Caco-2 (cell line): ENCODE data around the gene PSMD13. TPM values are rescaled to one million over a fixed set of nuclear protein-coding genes. Genes with fewer than 3 reads are reported as not detected.

Experiments
- BruUV-seq: library from RNA; stranded (reverse); fragments of 400-500 nt; replicated peaks from 2 replicates; lab custom pipeline; 2021; lab: Mats Ljungman, UMichigan
- CTCF ChIA-PET: fragments of 300-600 bp; sonication (Branson Sonifier 250); formaldehyde crosslinking; loops from one replicate; lab custom pipeline; 2022; ENCODE audit warnings: antibody characterized with exemption; lab: Charles Lee
- POLR2A ChIA-PET: fragments of 300-600 bp; sonication (Branson Sonifier 250); formaldehyde crosslinking; loops from one replicate; lab custom pipeline; 2022; ENCODE audit warnings: antibody characterized with exemption; lab: Charles Lee
- DNase-seq, 2 experiments: peaks; one replicate each; pipeline versions ENCODE4 v3.0.0 to v3.0.0-alpha.2; 2020 to 2022
- H3K27me3 ChIP-seq: replicated peaks from 2 replicates; pipeline ENCODE4 v1.6.0; 2011; ENCODE audit warnings: low read length; ENCODE audit not compliant: control insufficient read depth, insufficient read depth
- H3K36me3 ChIP-seq: 2 replicates; pipeline ENCODE4 v1.5.1; 2011; ENCODE audit warnings: low read length; ENCODE audit not compliant: control insufficient read depth, insufficient read depth
- H3K4me1 ChIP-seq: fragments of 250-450 bp; sonication (Bioruptor Pico); 2 replicates; pipeline ENCODE4 v1.5.1; 2020; ENCODE audit warnings: mild to moderate bottlenecking
- H3K4me3 ChIP-seq: 2 replicates; pipeline ENCODE4 v1.5.1; 2011; ENCODE audit warnings: low read depth, mild to moderate bottlenecking, control low read depth, low read length
- H3K9me3 ChIP-seq: fragments of 250-450 bp; sonication (Bioruptor Pico); 2 replicates; pipeline ENCODE4 v1.5.1; 2020; ENCODE audit warnings: mild to moderate bottlenecking, moderate library complexity
- H3K27ac Mint-ChIP-seq: one replicate; pipeline ENCODE4 v1.8.0; 2022; ENCODE audit warnings: mixed read lengths; ENCODE audit not compliant: unreplicated experiment
- H3K27me3 Mint-ChIP-seq: one replicate; pipeline ENCODE4 v1.8.0; 2022; ENCODE audit warnings: mixed read lengths; ENCODE audit not compliant: insufficient read depth, unreplicated experiment
- H3K36me3 Mint-ChIP-seq: one replicate; pipeline ENCODE4 v1.8.0; 2022; ENCODE audit warnings: mild to moderate bottlenecking, mixed read lengths; ENCODE audit not compliant: insufficient read depth, unreplicated experiment
- H3K4me1 Mint-ChIP-seq: one replicate; pipeline ENCODE4 v1.8.0; 2022; ENCODE audit warnings: low read depth, mixed read lengths; ENCODE audit not compliant: unreplicated experiment
- H3K4me3 Mint-ChIP-seq: one replicate; pipeline ENCODE4 v1.8.0; 2022; ENCODE audit warnings: mild to moderate bottlenecking, moderate library complexity, mixed read lengths; ENCODE audit not compliant: unreplicated experiment
- H3K9me3 Mint-ChIP-seq: one replicate; pipeline ENCODE4 v1.8.0; 2022; ENCODE audit warnings: mixed read lengths; ENCODE audit not compliant: unreplicated experiment
- intact Hi-C: fragments of 100-400 bp; cut with micrococcal nuclease; formaldehyde crosslinking; loops from one replicate; pipeline ENCODE4 v1.10.0; 2022; ENCODE audit not compliant: unreplicated experiment
- total RNA-seq: library from RNA; stranded (reverse); gene quantifications from 2 replicates; pipeline ENCODE4 v1.2.3, GENCODE V29; 2022
- TF ChIP-seq, protein P1 (sequence below), 2 experiments: fragments of 200-600 bp in 1 of 2; IDR thresholded peaks; 1 replicate in 1 of 2; 2 replicates in 1 of 2; pipeline versions ENCODE4 v1.5.1 to v1.8.0; 2011 to 2022; ENCODE audit warnings: antibody characterized with exemption in 1 of 2, control low read depth in 1 of 2, inconsistent platforms in 1 of 2, low read depth in 1 of 2, low read length in 1 of 2, mild to moderate bottlenecking in 1 of 2, moderate library complexity in 1 of 2; ENCODE audit not compliant: insufficient read depth in 1 of 2, severe bottlenecking in 1 of 2, unreplicated experiment in 1 of 2

The PSMD13 gene
- total RNA-seq, 1 experiment from 2014 or later, result 172 TPM

DNA sequence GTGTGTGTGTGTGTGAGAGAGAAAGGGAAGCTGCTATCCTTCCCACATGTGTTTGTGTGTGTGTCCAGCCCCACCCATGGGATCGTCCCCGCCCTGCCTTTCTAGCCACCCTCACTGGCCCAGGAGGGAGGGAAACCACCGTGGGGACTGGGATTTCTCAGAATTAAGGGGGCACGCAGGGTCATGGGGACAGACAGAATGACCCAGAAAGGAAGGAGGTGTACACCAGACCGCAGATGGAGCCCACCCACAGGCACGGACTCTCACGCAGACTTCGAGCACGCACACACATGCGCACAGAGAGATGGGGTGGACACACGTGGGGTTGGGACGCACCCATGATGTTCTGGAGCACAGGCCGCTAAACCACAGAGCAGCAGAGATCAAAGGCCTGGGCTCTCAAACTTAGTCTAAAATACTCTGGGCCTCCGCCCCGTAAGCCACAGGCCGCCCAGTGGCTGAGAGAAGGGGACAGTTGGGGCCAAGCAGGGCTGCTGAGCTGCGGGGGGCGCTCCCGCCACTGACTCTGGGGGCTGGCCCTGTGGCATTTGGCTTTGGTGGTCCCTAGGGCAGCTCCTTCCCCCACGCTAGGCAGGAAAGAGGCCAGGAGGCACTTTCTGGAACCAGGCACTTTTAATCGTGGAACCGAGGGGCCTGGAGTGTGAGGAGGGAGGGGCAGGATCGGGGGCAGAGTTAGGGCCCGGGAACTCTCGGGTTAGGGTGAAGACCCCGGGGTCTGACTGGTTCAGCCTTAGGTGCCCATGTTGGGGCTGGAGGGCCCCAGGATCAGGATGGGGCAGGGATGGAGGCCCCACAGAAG lies 61.0 kb downstream of the PSMD13 start:
- ChIA-PET POLR2A (no interaction called here), CTCF (no interaction called here)

GRCh38 chr11:298406-299065 lies 61.8 kb downstream of the PSMD13 start:
- H3K36me3 ChIP-seq, result no peaks in the 10 kb centered on the region
- CTCF ChIA-PET, result no interaction called here
- POLR2A ChIA-PET, result no interaction called here
- H3K4me3 ChIP-seq, result no peak overlapping the region
- H3K27me3 ChIP-seq, result no peaks in the 10 kb centered on the region
- no TSS peak for BruUV-seq
- peaks cover 22% of the 10 kb centered on the region for H3K4me1 ChIP-seq
- no peaks in the 10 kb centered on the region for H3K9me3 ChIP-seq
- Mint-ChIP-seq H3K4me1 (peaks cover 16% of the 10 kb centered on the region), H3K9me3 (no peaks in the 10 kb centered on the region), H3K27me3 (no peaks in the 10 kb centered on the region), H3K36me3 (peaks cover 15% of the 10 kb centered on the region), H3K27ac (no peak overlapping the region), H3K4me3 (no peak overlapping the region)
- TF ChIP-seq, protein P1, sequence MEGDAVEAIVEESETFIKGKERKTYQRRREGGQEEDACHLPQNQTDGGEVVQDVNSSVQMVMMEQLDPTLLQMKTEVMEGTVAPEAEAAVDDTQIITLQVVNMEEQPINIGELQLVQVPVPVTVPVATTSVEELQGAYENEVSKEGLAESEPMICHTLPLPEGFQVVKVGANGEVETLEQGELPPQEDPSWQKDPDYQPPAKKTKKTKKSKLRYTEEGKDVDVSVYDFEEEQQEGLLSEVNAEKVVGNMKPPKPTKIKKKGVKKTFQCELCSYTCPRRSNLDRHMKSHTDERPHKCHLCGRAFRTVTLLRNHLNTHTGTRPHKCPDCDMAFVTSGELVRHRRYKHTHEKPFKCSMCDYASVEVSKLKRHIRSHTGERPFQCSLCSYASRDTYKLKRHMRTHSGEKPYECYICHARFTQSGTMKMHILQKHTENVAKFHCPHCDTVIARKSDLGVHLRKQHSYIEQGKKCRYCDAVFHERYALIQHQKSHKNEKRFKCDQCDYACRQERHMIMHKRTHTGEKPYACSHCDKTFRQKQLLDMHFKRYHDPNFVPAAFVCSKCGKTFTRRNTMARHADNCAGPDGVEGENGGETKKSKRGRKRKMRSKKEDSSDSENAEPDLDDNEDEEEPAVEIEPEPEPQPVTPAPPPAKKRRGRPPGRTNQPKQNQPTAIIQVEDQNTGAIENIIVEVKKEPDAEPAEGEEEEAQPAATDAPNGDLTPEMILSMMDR (IDR thresholded peaks at IDR 0.05; ENCODE audit: insufficient read depth in 1 of 2, low read depth in 1 of 2, low read length in 1 of 2, severe bottlenecking in 1 of 2, unreplicated experiment in 1 of 2), result no peak
- peak in 1 of 2 experiments; percentile 34 for DNase-seq
- intact Hi-C loops, result no loop called here

More for the DNA sequence above, 61.0 kb downstream of the PSMD13 start:
- no peaks in the 10 kb centered on the region for H3K36me3 ChIP-seq
- no peaks in the 10 kb centered on the region for H3K9me3 ChIP-seq
- H3K27ac Mint-ChIP-seq, result peak overlapping the region; percentile 5
- H3K4me1 ChIP-seq, result peaks cover 22% of the 10 kb centered on the region
- BruUV-seq, result no TSS peak
- peaks cover 18% of the 10 kb centered on the region for H3K36me3 Mint-ChIP-seq
- intact Hi-C loops, result no loop called here
- H3K9me3 Mint-ChIP-seq, result no peaks in the 10 kb centered on the region
- peaks cover 16% of the 10 kb centered on the region for H3K4me1 Mint-ChIP-seq
- H3K4me3 Mint-ChIP-seq, result no peak overlapping the region
- H3K4me3 ChIP-seq, result no peak overlapping the region
- H3K27me3 ChIP-seq, result no peaks in the 10 kb centered on the region
- DNase-seq, result peak in 1 of 2 experiments; percentile 34
- TF ChIP-seq, protein P1 (IDR thresholded peaks at IDR 0.05; ENCODE audit: insufficient read depth in 1 of 2, low read depth in 1 of 2, low read length in 1 of 2, severe bottlenecking in 1 of 2, unreplicated experiment in 1 of 2), result no peak
- H3K27me3 Mint-ChIP-seq, result no peaks in the 10 kb centered on the region

- Mint-ChIP-seq H3K9me3 (no peaks in the 10 kb centered on the region), H3K36me3 (peaks cover 7% of the 10 kb centered on the region), H3K4me1 (peaks cover 16% of the 10 kb centered on the region), H3K4me3 (no peak within 1 kb of the TSS), H3K27me3 (no peaks in the 10 kb centered on the region), H3K27ac (no peak within 1 kb of the TSS)
- BruUV-seq, result no TSS peak
- CTCF ChIA-PET, result interaction anchor here (0.6 to 0.7 kb wide), 2 partner anchors 18 to 1123 kb away, joined by 4 to 6 read pairs; no protein-coding TSS in a partner anchor
- POLR2A ChIA-PET, result no interaction called here
- H3K4me3 ChIP-seq, result no peak within 1 kb of the TSS
- no peaks in the 10 kb centered on the region for H3K27me3 ChIP-seq
- no peaks in the 10 kb centered on the region for H3K36me3 ChIP-seq
- DNase-seq, result no peak
- no peaks in the 10 kb centered on the region for H3K9me3 ChIP-seq
- intact Hi-C loops, result no loop called here
- H3K4me1 ChIP-seq, result peaks cover 22% of the 10 kb centered on the region
- TF ChIP-seq, protein P1 (IDR thresholded peaks at IDR 0.05; ENCODE audit: insufficient read depth in 1 of 2, low read depth in 1 of 2, low read length in 1 of 2, severe bottlenecking in 1 of 2, unreplicated experiment in 1 of 2), result no peak
Observed at GRCh38 chr11:299081-299891, 62.5 kb downstream of the PSMD13 start, which contains the start of gene IFITM5. Gene IFITM5, minus strand, starts transcription at chr11:299526. Its CDS starts 36 bp downstream, at chr11:299490.
